ENCODE results near the gene SHBG.

GRCh38 chr17:7626307-7626706, 3.6 kb upstream of the SHBG start:
- no peak for TF ChIP-seq RAD21 (IDR thresholded peaks at IDR 0.05 in 1 of 2, conservative IDR thresholded peaks at IDR 0.05 in 1 of 2; ENCODE audit: low read depth in 2 of 2, low read length in 2 of 2)
- no peak for TF ChIP-seq GABPA (IDR thresholded peaks at IDR 0.05; ENCODE audit: borderline replicate concordance, insufficient read depth, low read length)
- no peak for TF ChIP-seq BCL11A (IDR thresholded peaks at IDR 0.05; ENCODE audit: low read depth in 2 of 2, low read length in 2 of 2)
- TF ChIP-seq KDM1A (IDR thresholded peaks at IDR 0.05; ENCODE audit: borderline replicate concordance, low read length) = no peak
- TF ChIP-seq BACH1 (IDR thresholded peaks at IDR 0.05; ENCODE audit: low read length) = no peak
- no peak for TF ChIP-seq EZH2 (IDR thresholded peaks at IDR 0.05; ENCODE audit: low read depth, low read length, severe bottlenecking)
- no peak for TF ChIP-seq CTCF (IDR thresholded peaks at IDR 0.05; ENCODE audit: control extremely low read depth in 1 of 3, insufficient read depth in 1 of 3, low read depth in 1 of 3, low read length in 3 of 3)
- no peak for TF ChIP-seq GTF2F1 (IDR thresholded peaks at IDR 0.05; ENCODE audit: borderline replicate concordance, low read depth, low read length)
- TF ChIP-seq POLR2AphosphoS5 (IDR thresholded peaks at IDR 0.05; ENCODE audit: low read depth, low read length) = no peak
